AG09309 (cell line): ENCODE measurements around the gene ZFY.

Source experiments
- DNase-seq: peaks from one replicate; pipeline ENCODE4 v3.0.0-alpha.2; 2010; ENCODE audit warnings: low read depth
- H3K4me3 ChIP-seq: 2 replicates; pipeline ENCODE4 v1.5.1; 2011; ENCODE audit warnings: mild to moderate bottlenecking, low read depth, low read length, moderate library complexity; ENCODE audit not compliant: control insufficient read depth
- CTCF ChIP-seq: IDR thresholded peaks from 2 replicates; pipeline ENCODE4 v1.5.1; 2011; ENCODE audit warnings: mild to moderate bottlenecking, low read depth, low read length, inconsistent platforms; ENCODE audit not compliant: insufficient read depth, control insufficient read depth; ENCODE audit errors: missing control alignments

Gene ZFY

GRCh38 chrY:3025357-3025756 is 90.2 kb downstream of the ZFY start:
- H3K4me3 ChIP-seq = no peak overlapping the region
- no peak for TF ChIP-seq CTCF
- no peak for DNase-seq
